GM13977 (cell line): Measurements from ENCODE around the gene HLA-DMA.

Experiments used
- DNase-seq: peaks from one replicate; pipeline ENCODE4 v3.0.0; 2012; ENCODE audit warnings: low spot score
- in situ Hi-C: fragments of 300-500 bp; cut with MboI; formaldehyde crosslinking; loops from one replicate; pipeline ENCODE4 v1.12.0; 2022; ENCODE audit warnings: low sequenced_read_pairs, low pct_unique_long_range_greater_than_20kb, mixed read lengths, inconsistent platforms; ENCODE audit not compliant: unreplicated experiment
- TF ChIP-seq, protein P1 (sequence below): IDR thresholded peaks from 2 replicates; pipeline ENCODE4 v1.5.1; 2012; ENCODE audit warnings: mild to moderate bottlenecking, control low read depth; ENCODE audit not compliant: insufficient read depth; ENCODE audit errors: extremely low read depth, missing control alignments

Gene HLA-DMA

GRCh38 chr6:32971581-32972352 is 18.9 kb upstream of the HLA-DMA start:
- in situ Hi-C loops = loop anchor here (10.0 kb wide), 1 partner anchor 87 kb away; no protein-coding TSS in a partner anchor
- peak; percentile 94 for DNase-seq

DNA sequence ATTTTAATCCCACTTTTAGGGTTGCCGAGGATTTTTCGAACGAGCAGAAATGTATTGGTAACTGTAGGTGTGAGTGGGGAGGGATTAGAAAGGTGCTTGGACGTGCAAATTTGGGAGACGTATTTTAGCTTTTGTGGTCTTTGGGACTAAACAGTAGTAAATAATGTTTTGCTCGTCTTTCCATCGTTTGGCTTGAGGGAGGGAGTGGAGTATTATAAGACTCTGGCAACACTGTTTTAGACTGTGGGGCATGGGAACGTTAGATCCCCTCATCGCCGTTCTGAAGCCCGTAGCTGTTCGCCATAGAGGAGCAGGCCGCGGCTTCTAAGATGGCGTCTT is 18.3 kb upstream of the HLA-DMA start:
- TF ChIP-seq, protein P1, sequence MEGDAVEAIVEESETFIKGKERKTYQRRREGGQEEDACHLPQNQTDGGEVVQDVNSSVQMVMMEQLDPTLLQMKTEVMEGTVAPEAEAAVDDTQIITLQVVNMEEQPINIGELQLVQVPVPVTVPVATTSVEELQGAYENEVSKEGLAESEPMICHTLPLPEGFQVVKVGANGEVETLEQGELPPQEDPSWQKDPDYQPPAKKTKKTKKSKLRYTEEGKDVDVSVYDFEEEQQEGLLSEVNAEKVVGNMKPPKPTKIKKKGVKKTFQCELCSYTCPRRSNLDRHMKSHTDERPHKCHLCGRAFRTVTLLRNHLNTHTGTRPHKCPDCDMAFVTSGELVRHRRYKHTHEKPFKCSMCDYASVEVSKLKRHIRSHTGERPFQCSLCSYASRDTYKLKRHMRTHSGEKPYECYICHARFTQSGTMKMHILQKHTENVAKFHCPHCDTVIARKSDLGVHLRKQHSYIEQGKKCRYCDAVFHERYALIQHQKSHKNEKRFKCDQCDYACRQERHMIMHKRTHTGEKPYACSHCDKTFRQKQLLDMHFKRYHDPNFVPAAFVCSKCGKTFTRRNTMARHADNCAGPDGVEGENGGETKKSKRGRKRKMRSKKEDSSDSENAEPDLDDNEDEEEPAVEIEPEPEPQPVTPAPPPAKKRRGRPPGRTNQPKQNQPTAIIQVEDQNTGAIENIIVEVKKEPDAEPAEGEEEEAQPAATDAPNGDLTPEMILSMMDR = no peak
- no peak for DNase-seq
- in situ Hi-C loops = loop anchor here (10.0 kb wide), 1 partner anchor 86 kb away; no protein-coding TSS in a partner anchor

More at GRCh38 chr6:32971581-32972352, 18.9 kb upstream of the HLA-DMA start:
- TF ChIP-seq, protein P1 = no peak

DNA sequence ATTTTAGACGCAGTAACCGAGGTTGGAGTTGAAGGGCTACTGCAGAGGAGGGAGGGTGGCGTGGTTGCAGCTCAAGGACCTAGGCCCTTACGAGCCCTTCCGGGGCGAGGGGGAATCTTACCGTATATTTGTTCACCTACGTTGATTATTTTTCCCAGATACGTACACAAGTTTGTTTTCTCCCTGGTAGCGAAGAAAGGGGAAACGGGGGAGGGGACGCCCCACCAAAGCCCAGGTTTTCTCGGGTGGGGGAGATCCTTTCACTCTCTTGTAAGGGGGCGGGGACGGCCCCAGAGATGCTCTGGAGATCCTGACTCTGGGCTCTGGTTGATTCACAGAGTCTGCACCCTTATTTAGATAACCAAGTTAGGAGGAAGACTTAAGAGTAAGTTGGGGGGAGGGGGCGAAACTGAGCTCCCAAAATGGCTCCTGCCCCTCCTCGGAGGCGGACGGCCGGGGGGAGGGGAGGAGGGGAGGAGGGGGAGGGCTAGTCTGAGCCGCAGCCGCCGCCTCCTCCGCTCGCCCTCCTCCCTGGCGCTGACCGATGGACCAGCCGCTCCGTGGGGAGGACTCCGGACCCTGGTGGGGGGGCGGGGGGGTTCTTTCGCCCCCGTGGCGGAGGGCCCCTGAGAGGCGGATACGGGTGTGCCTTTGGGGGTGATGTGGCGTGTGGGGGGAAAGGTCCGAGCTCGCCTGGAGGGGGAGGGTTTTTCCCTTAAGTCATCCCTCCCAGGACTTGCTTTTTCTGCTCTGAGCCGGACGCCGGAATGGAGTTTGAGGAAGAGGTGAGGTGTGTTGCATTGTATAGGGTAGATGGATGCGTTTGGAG is 17.7 kb upstream of the HLA-DMA start:
- TF ChIP-seq, protein P1 = no peak
- DNase-seq = peak; percentile 81
- in situ Hi-C loops = loop anchor here (10.0 kb wide), 1 partner anchor 86 kb away; no protein-coding TSS in a partner anchor

DNA sequence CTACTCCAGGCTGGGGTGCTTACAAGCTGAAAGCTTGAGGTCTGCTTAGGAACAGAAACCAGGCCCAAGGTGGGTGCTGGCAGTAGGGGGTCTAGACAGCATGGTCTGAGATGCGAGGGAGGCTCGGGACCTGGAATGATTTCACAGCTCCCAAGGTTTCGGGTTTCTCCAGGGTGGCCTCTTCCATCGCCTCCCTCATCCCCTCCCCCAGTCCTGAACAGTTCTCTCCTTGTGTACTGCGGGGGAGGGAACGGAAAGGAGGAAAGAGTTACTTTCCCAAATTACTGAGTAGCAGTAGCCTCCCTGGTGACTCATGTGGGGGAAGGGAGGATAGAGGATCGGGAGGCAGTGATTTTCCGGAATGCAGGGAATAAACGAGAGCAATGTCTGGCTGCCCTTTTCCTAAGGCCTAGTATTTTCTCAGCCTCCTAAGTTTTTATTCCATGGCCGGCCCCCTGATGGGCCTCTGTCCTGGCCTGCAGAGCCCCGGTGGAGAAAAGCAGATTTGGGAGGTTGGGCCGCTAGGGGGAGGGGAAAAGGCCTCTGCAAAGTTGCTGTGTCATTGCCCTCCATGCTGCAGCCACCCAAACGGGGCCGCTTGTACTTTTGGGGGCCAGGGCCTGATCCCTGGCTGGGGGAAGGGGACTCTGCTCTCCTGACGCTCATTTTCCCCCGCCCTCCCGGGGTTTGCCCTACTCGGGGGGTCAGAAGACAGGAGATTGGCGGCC is 17.0 kb upstream of the HLA-DMA start:
- peak; percentile 56 for DNase-seq
- in situ Hi-C loops = loop anchor here (10.0 kb wide), 1 partner anchor 85 kb away; no protein-coding TSS in a partner anchor
- TF ChIP-seq, protein P1 = peak; percentile 25

- TF ChIP-seq, protein P1 = no peak
- in situ Hi-C loops = no loop called here
- no peak for DNase-seq
These were observed 16.2 kb upstream of the HLA-DMA start for GRCh38 chr6:32968867-32969684.
